Vagina (tissue), 2 donors: Measurements from ENCODE around the gene MAP3K3. TPM values are rescaled to one million over a fixed set of nuclear protein-coding genes. Genes with fewer than 3 reads are reported as not detected.
A peak's percentile ranks its signal among the peaks of the same experiment; 100 is the strongest.

Source experiments
- DNase-seq, 2 donors: peaks; one replicate each; pipeline ENCODE4 v3.0.0-alpha.2; 2017; ENCODE audit errors: extremely low spot score in 2 of 2
- H3K27ac ChIP-seq: fragments of 200-600 bp; sonication (generic); one replicate; pipeline ENCODE4 v1.5.1; 2019
- H3K27me3 ChIP-seq: fragments of 200-600 bp; sonication (generic); one replicate; pipeline ENCODE4 v1.5.1; 2019
- H3K36me3 ChIP-seq, 2 donors: fragments of 200-600 bp; sonication (generic); one replicate each; pipeline ENCODE4 v1.5.1; 2017 to 2019
- H3K4me1 ChIP-seq: fragments of 200-600 bp; sonication (generic); one replicate; pipeline ENCODE4 v1.5.1; 2019
- H3K4me3 ChIP-seq, 2 donors: fragments of 200-600 bp; sonication (generic); 1 replicate in 1 of 2; 2 replicates in 1 of 2; pipeline ENCODE4 v1.5.1; 2016 to 2019
- H3K9me3 ChIP-seq: fragments of 200-600 bp; sonication (generic); one replicate; pipeline ENCODE4 v1.5.1; 2019
- POLR2A ChIP-seq, 2 donors: fragments of 450-650 bp; IDR thresholded peaks; one replicate each; pipeline ENCODE4 v1.6.1; 2017; ENCODE audit warnings: antibody characterized with exemption in 2 of 2, mild to moderate bottlenecking in 2 of 2, moderate library complexity in 2 of 2
- POLR2AphosphoS5 ChIP-seq, 2 donors: sonication (generic); formaldehyde crosslinking; IDR thresholded peaks; one replicate each; pipeline ENCODE4 v1.9.0; 2017; ENCODE audit warnings: antibody characterized with exemption in 2 of 2, mild to moderate bottlenecking in 2 of 2, low read depth in 1 of 2; ENCODE audit not compliant: insufficient read depth in 1 of 2
- intact Hi-C: fragments of 100-400 bp; cut with DNase I; formaldehyde crosslinking; loops from one replicate; pipeline ENCODE4 v1.15.1; 2023
- total RNA-seq: library from RNA; depleted of rRNA; stranded (reverse); fragments of >200 nt; gene quantifications from one replicate; pipeline ENCODE4 v1.2.3, GENCODE V29; 2016
- TF ChIP-seq, protein P1 (sequence below), 3 experiments: fragments of 450-650 bp in 2 of 3; fragments of 200-600 bp in 1 of 3; sonication (generic) in 1 of 3; IDR thresholded peaks; one replicate each; pipeline ENCODE4 v1.5.1; 2017 to 2019; ENCODE audit warnings: antibody characterized with exemption in 3 of 3, mild to moderate bottlenecking in 2 of 3, moderate library complexity in 2 of 3

Gene MAP3K3
- total RNA-seq, 1 donor from 2014 or later, result 35.4 TPM

DNA sequence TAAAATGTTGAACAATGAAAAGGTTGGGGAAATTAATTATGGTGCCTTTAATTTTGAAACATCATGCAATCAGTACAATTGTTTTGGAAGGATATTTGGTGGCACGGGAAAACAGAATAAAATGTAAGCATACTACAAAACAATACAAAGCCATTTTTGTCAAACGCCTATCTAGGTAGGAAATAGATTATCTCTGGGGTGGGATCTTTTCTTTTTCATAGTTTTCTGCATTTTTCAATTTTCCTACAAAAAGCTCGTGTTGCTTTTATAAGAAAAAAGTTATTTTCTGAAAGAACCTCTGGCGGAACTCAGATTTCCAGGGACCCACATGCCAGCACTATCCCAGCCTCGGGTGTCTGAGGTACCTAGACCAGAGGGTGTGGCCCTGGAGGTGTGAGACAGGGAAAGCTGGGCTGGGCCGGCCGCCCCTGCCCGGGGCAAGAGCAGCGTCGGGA lies 961 bp upstream of the MAP3K3 start:
- DNase-seq, result no peak
- H3K27ac ChIP-seq, result peak overlapping the region; percentile 90
- no peaks in the 10 kb centered on the region for H3K36me3 ChIP-seq
- intact Hi-C loops, result no loop called here
- no peaks in the 10 kb centered on the region for H3K27me3 ChIP-seq
- peak overlapping the region; percentile 65 to 73 for H3K4me3 ChIP-seq
- no peak for TF ChIP-seq POLR2AphosphoS5 (IDR thresholded peaks at IDR 0.05; ENCODE audit: insufficient read depth in 1 of 2, low read depth in 1 of 2)
- H3K9me3 ChIP-seq, result no peaks in the 10 kb centered on the region
- peaks cover 38% of the 10 kb centered on the region for H3K4me1 ChIP-seq

DNA sequence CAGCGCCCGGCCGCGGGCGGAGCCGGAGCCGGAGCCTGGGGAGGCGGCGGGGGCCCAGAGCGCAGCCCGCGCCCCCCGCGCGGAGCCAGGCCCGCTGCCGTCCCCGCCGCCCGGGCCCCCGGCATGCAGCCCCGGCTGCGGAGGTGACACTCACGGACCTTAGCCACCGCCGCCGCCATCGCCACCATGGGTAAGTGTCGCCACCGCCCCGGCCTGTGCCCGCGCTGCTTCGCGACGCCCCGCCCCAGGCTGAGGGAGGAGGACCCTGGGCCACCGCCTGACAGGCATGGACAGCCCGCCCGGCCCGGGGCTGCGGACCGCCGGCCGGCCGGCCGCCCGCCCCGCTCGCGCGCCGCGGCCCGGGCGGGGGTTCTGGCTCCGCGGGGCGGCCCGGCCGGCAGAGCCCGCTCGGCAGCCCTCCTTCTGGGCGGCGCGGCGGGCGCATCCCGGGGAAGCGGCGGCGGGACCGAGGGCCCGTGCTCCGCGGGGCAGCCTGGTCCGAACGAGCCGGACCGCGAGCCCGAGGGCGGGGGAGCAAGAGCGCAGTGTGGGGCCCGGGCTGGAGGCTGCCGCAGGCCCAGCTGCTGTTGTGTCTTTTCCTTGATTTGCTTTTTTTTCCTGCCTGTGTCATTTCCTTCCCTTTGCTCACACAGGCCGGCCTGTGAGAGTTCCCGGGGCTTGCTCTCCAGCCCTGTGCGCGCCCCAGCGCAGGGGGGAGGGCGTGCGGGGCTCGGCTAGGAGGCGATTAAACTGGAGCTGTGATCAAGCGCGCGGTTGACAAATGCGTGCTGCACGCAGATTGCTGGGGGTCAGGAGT lies 565 bp downstream of the MAP3K3 start:
- Histone ChIP-seq H3K27me3 (no peaks in the 10 kb centered on the region), H3K9me3 (no peaks in the 10 kb centered on the region), H3K27ac (peak overlapping the region; percentile 90), H3K4me3 (peak overlapping the region; percentile 60 to 65), H3K4me1 (peaks cover 51% of the 10 kb centered on the region), H3K36me3 (no peaks in the 10 kb centered on the region)
- DNase-seq, result no peak
- intact Hi-C loops, result no loop called here
- TF ChIP-seq, protein P1, sequence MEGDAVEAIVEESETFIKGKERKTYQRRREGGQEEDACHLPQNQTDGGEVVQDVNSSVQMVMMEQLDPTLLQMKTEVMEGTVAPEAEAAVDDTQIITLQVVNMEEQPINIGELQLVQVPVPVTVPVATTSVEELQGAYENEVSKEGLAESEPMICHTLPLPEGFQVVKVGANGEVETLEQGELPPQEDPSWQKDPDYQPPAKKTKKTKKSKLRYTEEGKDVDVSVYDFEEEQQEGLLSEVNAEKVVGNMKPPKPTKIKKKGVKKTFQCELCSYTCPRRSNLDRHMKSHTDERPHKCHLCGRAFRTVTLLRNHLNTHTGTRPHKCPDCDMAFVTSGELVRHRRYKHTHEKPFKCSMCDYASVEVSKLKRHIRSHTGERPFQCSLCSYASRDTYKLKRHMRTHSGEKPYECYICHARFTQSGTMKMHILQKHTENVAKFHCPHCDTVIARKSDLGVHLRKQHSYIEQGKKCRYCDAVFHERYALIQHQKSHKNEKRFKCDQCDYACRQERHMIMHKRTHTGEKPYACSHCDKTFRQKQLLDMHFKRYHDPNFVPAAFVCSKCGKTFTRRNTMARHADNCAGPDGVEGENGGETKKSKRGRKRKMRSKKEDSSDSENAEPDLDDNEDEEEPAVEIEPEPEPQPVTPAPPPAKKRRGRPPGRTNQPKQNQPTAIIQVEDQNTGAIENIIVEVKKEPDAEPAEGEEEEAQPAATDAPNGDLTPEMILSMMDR (IDR thresholded peaks at IDR 0.05), result no peak
- no peak for TF ChIP-seq POLR2A (IDR thresholded peaks at IDR 0.05)
- TF ChIP-seq POLR2AphosphoS5 (IDR thresholded peaks at IDR 0.05; ENCODE audit: insufficient read depth in 1 of 2, low read depth in 1 of 2), result peak in 1 of 2 donors; percentile 43

GRCh38 chr17:63623786-63624530 lies 1.7 kb downstream of the MAP3K3 start:
- H3K4me1 ChIP-seq, result peaks cover 56% of the 10 kb centered on the region
- TF ChIP-seq, protein P1 (IDR thresholded peaks at IDR 0.05), result no peak
- TF ChIP-seq POLR2AphosphoS5 (IDR thresholded peaks at IDR 0.05; ENCODE audit: insufficient read depth in 1 of 2, low read depth in 1 of 2) (no peak), POLR2A (IDR thresholded peaks at IDR 0.05) (no peak)
- H3K27ac ChIP-seq, result no peak overlapping the region

GRCh38 chr17:63624531-63624880 lies 2.3 kb downstream of the MAP3K3 start:
- no peaks in the 10 kb centered on the region for H3K36me3 ChIP-seq
- peaks cover 62% of the 10 kb centered on the region for H3K4me1 ChIP-seq
- intact Hi-C loops, result no loop called here
- no peaks in the 10 kb centered on the region for H3K9me3 ChIP-seq
- H3K4me3 ChIP-seq, result no peak overlapping the region
- no peaks in the 10 kb centered on the region for H3K27me3 ChIP-seq
- no peak for DNase-seq
- no peak overlapping the region for H3K27ac ChIP-seq
- TF ChIP-seq POLR2AphosphoS5 (IDR thresholded peaks at IDR 0.05; ENCODE audit: insufficient read depth in 1 of 2, low read depth in 1 of 2) (no peak), POLR2A (IDR thresholded peaks at IDR 0.05) (no peak)
- TF ChIP-seq, protein P1 (IDR thresholded peaks at IDR 0.05), result no peak

More at GRCh38 chr17:63623786-63624530, 1.7 kb downstream of the MAP3K3 start:
- Histone ChIP-seq H3K4me3 (peak overlapping the region; percentile 60 to 65), H3K36me3 (no peaks in the 10 kb centered on the region), H3K27me3 (no peaks in the 10 kb centered on the region), H3K9me3 (no peaks in the 10 kb centered on the region)
- intact Hi-C loops, result no loop called here
- no peak for DNase-seq

GRCh38 chr17:63626551-63627180 lies 4.4 kb downstream of the MAP3K3 start:
- Histone ChIP-seq H3K27ac (no peak overlapping the region), H3K4me1 (peaks cover 71% of the 10 kb centered on the region), H3K4me3 (no peak overlapping the region), H3K36me3 (no peaks in the 10 kb centered on the region), H3K9me3 (no peaks in the 10 kb centered on the region), H3K27me3 (no peaks in the 10 kb centered on the region)
- TF ChIP-seq, protein P1 (IDR thresholded peaks at IDR 0.05), result no peak
- no peak for TF ChIP-seq POLR2A (IDR thresholded peaks at IDR 0.05)
- TF ChIP-seq POLR2AphosphoS5 (IDR thresholded peaks at IDR 0.05; ENCODE audit: insufficient read depth in 1 of 2, low read depth in 1 of 2), result no peak
- DNase-seq, result no peak
- intact Hi-C loops, result no loop called here
